ENCODE measurements around the gene DDX17.
A peak's percentile ranks its signal among the peaks of the same experiment; 100 is the strongest.

DDX17 gene

DNA sequence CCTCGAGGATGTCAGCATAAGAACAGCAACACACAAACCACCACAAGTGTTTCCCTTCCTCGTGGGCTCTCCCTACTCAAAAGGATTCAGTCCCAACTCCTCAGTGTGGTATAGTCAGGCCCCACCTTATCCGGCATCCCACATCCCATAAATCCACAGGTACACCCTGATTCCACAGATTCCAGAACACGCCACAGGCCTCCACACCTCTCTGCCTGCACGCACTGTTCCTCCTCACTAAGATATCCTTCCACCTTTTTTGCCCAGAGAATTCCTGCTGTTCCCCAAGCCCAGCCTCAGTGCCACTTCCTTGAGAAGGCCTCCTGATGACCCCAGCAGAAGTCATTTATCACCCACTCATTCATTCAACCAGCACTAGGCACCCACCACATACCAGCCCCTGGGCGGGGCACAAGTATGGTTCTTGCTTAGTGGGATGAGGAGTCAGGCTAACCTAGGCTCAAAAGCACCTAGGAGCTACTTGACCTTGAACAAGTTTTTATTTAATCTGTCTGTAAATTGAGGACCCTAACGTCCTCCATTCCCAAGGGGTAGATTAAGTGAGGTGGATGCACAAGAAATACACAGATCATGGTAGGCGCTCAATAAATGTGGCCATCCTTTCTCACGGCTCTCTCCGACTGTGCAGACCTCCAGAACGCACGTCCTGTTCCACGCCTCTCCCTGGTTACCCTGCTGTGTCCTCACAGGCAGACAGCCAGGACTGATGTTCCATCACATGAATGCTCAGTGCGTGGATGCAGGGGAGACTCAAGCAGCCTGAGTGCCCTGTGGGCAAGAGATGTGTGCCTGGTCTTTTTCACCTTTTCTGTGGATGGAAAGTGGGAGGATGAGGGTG is 49.0 kb downstream of the DDX17 start:
- H3K23ac ChIP-seq (ENCODE audit: low read depth, low read length, poor library complexity), result no peak overlapping the region
- no peaks in the 10 kb centered on the region for H3K9me3 ChIP-seq (replicated peaks in 1 of 2; ENCODE audit: control insufficient read depth in 2 of 2, insufficient read depth in 1 of 2, low read depth in 1 of 2, low read length in 2 of 2)
- H3K9ac ChIP-seq (ENCODE audit: low read depth, low read length, poor library complexity), result peak overlapping the region; percentile 65
- WGBS, 2 donors (ENCODE audit: extremely low coverage in 2 of 2, insufficient read length in 2 of 2, insufficient replicate concordance in 1 of 2), result no CpG with 5 or more reads among the region's 14 CpGs
- no peak overlapping the region for H3K4ac ChIP-seq (ENCODE audit: low read length)
- no peaks in the 10 kb centered on the region for H3K36me3 ChIP-seq (replicated peaks in 1 of 2; ENCODE audit: control insufficient read depth in 2 of 2, insufficient read depth in 2 of 2, low read length in 2 of 2)
- peaks cover 3% of the 10 kb centered on the region for H3K79me1 ChIP-seq (ENCODE audit: low read depth, low read length)
- H3K4me2 ChIP-seq (ENCODE audit: insufficient read depth, low read length, poor library complexity, severe bottlenecking), result no peak overlapping the region
- no peak overlapping the region for H4K8ac ChIP-seq (ENCODE audit: low read depth, low read length)
- peak overlapping the region; percentile 63 for H3K18ac ChIP-seq (ENCODE audit: low read length)
- no peak overlapping the region for H2AFZ ChIP-seq (ENCODE audit: low read length)
- H2BK5ac ChIP-seq (ENCODE audit: low read length), result peak overlapping the region; percentile 4
- H4K91ac ChIP-seq (ENCODE audit: low read depth, low read length, poor library complexity), result no peak overlapping the region
- H2AK5ac ChIP-seq (ENCODE audit: low read depth, low read length), result peak overlapping the region; percentile 97
- peak overlapping the region; percentile 95 for H2BK15ac ChIP-seq (ENCODE audit: low read length)
- no peak for DNase-seq (ENCODE audit: low spot score)
- H3K27ac ChIP-seq (replicated peaks; ENCODE audit: low read length), result no peak overlapping the region
- H2BK120ac ChIP-seq (ENCODE audit: low read depth, low read length), result peak overlapping the region; percentile 35
- H3K27me3 ChIP-seq (ENCODE audit: control insufficient read depth in 3 of 3, insufficient read depth in 3 of 3, low read depth in 1 of 3, low read length in 3 of 3), result peaks cover 7 to 45% (median 21%) of the 10 kb centered on the region in 3 experiments
- H3K4me3 ChIP-seq (ENCODE audit: low read length in 2 of 2), result peak overlapping the region in 1 of 2 donors; percentile 31
- peak overlapping the region; percentile 89 for H2BK12ac ChIP-seq (ENCODE audit: low read length)
- peaks cover 16 to 36% of the 10 kb centered on the region in 2 donors for H3K4me1 ChIP-seq (ENCODE audit: control insufficient read depth in 2 of 2, insufficient read depth in 1 of 2, low read depth in 1 of 2, low read length in 2 of 2)
- H3K14ac ChIP-seq (ENCODE audit: low read length), result no peak overlapping the region

DNA sequence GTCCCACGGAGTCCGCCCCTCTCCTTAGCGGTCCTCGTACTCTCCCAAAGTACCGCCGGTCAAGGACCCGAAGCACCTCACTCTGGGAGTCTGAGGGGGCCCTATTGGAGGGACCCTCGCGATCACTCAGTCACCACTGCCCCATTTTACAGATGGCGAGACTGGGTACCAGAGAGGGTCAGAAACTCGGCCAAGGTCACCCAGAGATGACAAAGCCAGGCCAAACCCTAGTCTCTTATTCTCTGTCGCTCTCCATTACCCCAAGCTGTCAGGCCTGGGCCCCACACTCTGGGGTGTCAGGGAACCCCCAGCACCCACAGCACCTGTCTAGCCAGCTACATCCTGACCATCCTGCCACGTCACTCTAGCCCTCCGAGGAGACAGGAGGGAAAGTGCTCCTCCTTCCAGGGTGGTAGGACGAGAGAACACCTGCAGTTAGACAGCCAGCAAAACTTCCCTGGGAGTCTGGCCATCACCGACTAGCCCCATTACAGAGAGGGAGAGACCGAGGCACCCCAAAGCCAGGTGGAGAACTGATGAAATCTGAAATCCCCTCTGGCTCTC is 49.8 kb downstream of the DDX17 start:
- Histone ChIP-seq H3K4ac (ENCODE audit: low read length) (peak overlapping the region; percentile 10), H3K4me1 (ENCODE audit: control insufficient read depth in 2 of 2, insufficient read depth in 1 of 2, low read depth in 1 of 2, low read length in 2 of 2) (peaks cover 19 to 41% of the 10 kb centered on the region in 2 donors)

DNA sequence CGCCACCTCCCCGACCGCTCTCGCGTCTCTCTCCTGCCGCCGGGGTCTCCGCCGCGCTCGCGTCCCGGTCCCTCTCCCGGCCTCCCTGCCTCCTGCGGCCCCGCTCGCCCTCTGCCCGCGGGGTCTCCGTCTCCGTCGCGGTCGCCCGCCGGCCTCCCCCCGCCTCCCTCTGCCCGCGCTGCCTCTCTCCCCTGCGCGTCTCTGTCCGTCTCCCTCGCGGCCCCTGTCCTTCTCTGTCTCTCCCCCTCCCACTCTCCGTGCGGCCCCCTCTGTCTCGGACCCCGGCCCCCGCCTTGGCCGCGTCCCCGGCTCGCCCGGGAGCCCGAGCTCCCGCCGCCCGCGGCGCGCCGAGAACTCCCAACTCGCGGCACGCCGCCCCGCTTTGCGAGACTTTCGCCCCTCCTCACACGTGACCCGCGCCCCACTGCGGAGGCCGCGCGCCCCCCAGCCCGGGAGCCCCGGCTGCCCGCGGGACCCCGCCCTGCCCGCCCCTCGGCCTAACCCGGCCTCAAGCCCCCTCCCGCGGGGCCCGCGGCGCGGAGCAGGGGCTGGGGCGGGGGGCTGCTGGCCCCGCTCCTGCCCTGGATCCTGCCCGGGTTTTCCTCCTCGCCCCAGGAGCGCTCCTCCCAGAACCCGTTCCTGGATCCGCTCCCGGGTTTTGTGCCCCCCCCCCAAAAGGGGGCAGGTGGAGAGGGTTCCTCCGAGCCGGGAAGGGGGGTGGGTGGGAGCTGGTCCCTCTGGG is 50.4 kb downstream of the DDX17 start:
- H3K23ac ChIP-seq (ENCODE audit: low read depth, low read length, poor library complexity), result no peak overlapping the region
- peaks cover 18 to 35% of the 10 kb centered on the region in 2 donors for H3K4me1 ChIP-seq (ENCODE audit: control insufficient read depth in 2 of 2, insufficient read depth in 1 of 2, low read depth in 1 of 2, low read length in 2 of 2)
- no CpG with 5 or more reads among the region's 90 CpGs for WGBS, 2 donors (ENCODE audit: extremely low coverage in 2 of 2, insufficient read length in 2 of 2, insufficient replicate concordance in 1 of 2)
- peak overlapping the region; percentile 95 for H3K9ac ChIP-seq (ENCODE audit: low read depth, low read length, poor library complexity)
- no peak overlapping the region for H2BK5ac ChIP-seq (ENCODE audit: low read length)
- no peak overlapping the region for H4K8ac ChIP-seq (ENCODE audit: low read depth, low read length)
- H2AK5ac ChIP-seq (ENCODE audit: low read depth, low read length), result no peak overlapping the region
- H3K27ac ChIP-seq (replicated peaks; ENCODE audit: low read length), result no peak overlapping the region
- no peak overlapping the region for H3K4ac ChIP-seq (ENCODE audit: low read length)
- H3K9me3 ChIP-seq (replicated peaks in 1 of 2; ENCODE audit: control insufficient read depth in 2 of 2, insufficient read depth in 1 of 2, low read depth in 1 of 2, low read length in 2 of 2), result no peaks in the 10 kb centered on the region
- peaks cover 7 to 45% (median 21%) of the 10 kb centered on the region in 3 experiments for H3K27me3 ChIP-seq (ENCODE audit: control insufficient read depth in 3 of 3, insufficient read depth in 3 of 3, low read depth in 1 of 3, low read length in 3 of 3)
- H2BK15ac ChIP-seq (ENCODE audit: low read length), result peak overlapping the region; percentile 93
- peak overlapping the region; percentile 96 for H3K18ac ChIP-seq (ENCODE audit: low read length)
- H3K4me2 ChIP-seq (ENCODE audit: insufficient read depth, low read length, poor library complexity, severe bottlenecking), result peak overlapping the region; percentile 92
- H4K91ac ChIP-seq (ENCODE audit: low read depth, low read length, poor library complexity), result no peak overlapping the region
- peak overlapping the region; percentile 55 to 83 for H3K4me3 ChIP-seq (ENCODE audit: low read length in 2 of 2)
- H3K36me3 ChIP-seq (replicated peaks in 1 of 2; ENCODE audit: control insufficient read depth in 2 of 2, insufficient read depth in 2 of 2, low read length in 2 of 2), result no peaks in the 10 kb centered on the region
- peak; percentile 73 for DNase-seq (ENCODE audit: low spot score)
- no peak overlapping the region for H3K14ac ChIP-seq (ENCODE audit: low read length)
- H2BK120ac ChIP-seq (ENCODE audit: low read depth, low read length), result no peak overlapping the region
- peaks cover 3% of the 10 kb centered on the region for H3K79me1 ChIP-seq (ENCODE audit: low read depth, low read length)
- no peak overlapping the region for H2BK12ac ChIP-seq (ENCODE audit: low read length)
- H2AFZ ChIP-seq (ENCODE audit: low read length), result peak overlapping the region; percentile 98

More for the DNA sequence above, 49.8 kb downstream of the DDX17 start:
- Histone ChIP-seq H2BK15ac (ENCODE audit: low read length) (peak overlapping the region; percentile 88), H3K27me3 (ENCODE audit: control insufficient read depth in 3 of 3, insufficient read depth in 3 of 3, low read depth in 1 of 3, low read length in 3 of 3) (peaks cover 7 to 45% (median 21%) of the 10 kb centered on the region in 3 experiments), H3K4me2 (ENCODE audit: insufficient read depth, low read length, poor library complexity, severe bottlenecking) (peak overlapping the region; percentile 92), H2BK12ac (ENCODE audit: low read length) (peak overlapping the region; percentile 68), H4K8ac (ENCODE audit: low read depth, low read length) (peak overlapping the region; percentile 97), H3K14ac (ENCODE audit: low read length) (no peak overlapping the region), H3K4me3 (ENCODE audit: low read length in 2 of 2) (peak overlapping the region in 1 of 2 donors; percentile 55), H2AK5ac (ENCODE audit: low read depth, low read length) (peak overlapping the region; percentile 97), H3K9me3 (replicated peaks in 1 of 2; ENCODE audit: control insufficient read depth in 2 of 2, insufficient read depth in 1 of 2, low read depth in 1 of 2, low read length in 2 of 2) (no peaks in the 10 kb centered on the region), H3K23ac (ENCODE audit: low read depth, low read length, poor library complexity) (no peak overlapping the region), H3K27ac (replicated peaks; ENCODE audit: low read length) (no peak overlapping the region), H4K91ac (ENCODE audit: low read depth, low read length, poor library complexity) (no peak overlapping the region), H3K9ac (ENCODE audit: low read depth, low read length, poor library complexity) (no peak overlapping the region), H2AFZ (ENCODE audit: low read length) (peak overlapping the region; percentile 98), H3K79me1 (ENCODE audit: low read depth, low read length) (peaks cover 3% of the 10 kb centered on the region), H2BK120ac (ENCODE audit: low read depth, low read length) (peak overlapping the region; percentile 35), H3K18ac (ENCODE audit: low read length) (peak overlapping the region; percentile 89), H2BK5ac (ENCODE audit: low read length) (no peak overlapping the region), H3K36me3 (replicated peaks in 1 of 2; ENCODE audit: control insufficient read depth in 2 of 2, insufficient read depth in 2 of 2, low read length in 2 of 2) (no peaks in the 10 kb centered on the region)
- WGBS, 2 donors (ENCODE audit: extremely low coverage in 2 of 2, insufficient read length in 2 of 2, insufficient replicate concordance in 1 of 2), result no CpG with 5 or more reads among the region's 17 CpGs
- DNase-seq (ENCODE audit: low spot score), result no peak

Data from neuronal stem cell (in vitro differentiated cells).